Tibial artery (tissue), 4 donors: ENCODE measurements around the gene CDC23.

Experiments
- DNase-seq, 2 donors: peaks; one replicate each; pipeline ENCODE4 v3.0.0-alpha.2; 2019
- H3K27ac ChIP-seq, 2 donors: fragments of 200-600 bp; sonication (generic) in 1 of 2; 1 replicate in 1 of 2; 2 replicates in 1 of 2; pipeline ENCODE4 v1.5.1; 2018 to 2019; ENCODE audit warnings: mild to moderate bottlenecking in 1 of 2
- H3K27me3 ChIP-seq, 2 donors: fragments of 200-600 bp; sonication (generic) in 1 of 2; one replicate each; pipeline versions ENCODE4 v1.5.1 to v1.6.0; 2016 to 2019
- H3K36me3 ChIP-seq, 3 donors: fragments of 200-600 bp; sonication (generic) in 2 of 3; one replicate each; pipeline ENCODE4 v1.5.1; 2016 to 2019; ENCODE audit warnings: mild to moderate bottlenecking in 2 of 3
- H3K4me1 ChIP-seq, 4 donors: fragments of 200-600 bp; sonication (generic) in 2 of 4; 1 replicate in 3 of 4; 2 replicates in 1 of 4; pipeline ENCODE4 v1.5.1; 2016 to 2019
- H3K4me3 ChIP-seq, 2 donors: fragments of 200-600 bp; sonication (generic) in 1 of 2; 1 replicate in 1 of 2; 2 replicates in 1 of 2; pipeline ENCODE4 v1.5.1; 2018 to 2019; ENCODE audit warnings: mild to moderate bottlenecking in 2 of 2
- H3K9me3 ChIP-seq, 3 donors: fragments of 200-600 bp; sonication (generic) in 1 of 3; one replicate each; pipeline ENCODE4 v1.5.1; 2016 to 2019
- intact Hi-C: fragments of 100-400 bp; cut with DNase I; formaldehyde crosslinking; loops from one replicate; pipeline ENCODE4 v1.15.0; 2023; ENCODE audit warnings: low total_unique reads
- TF ChIP-seq, protein P1 (sequence below), 2 experiments: fragments of 200-600 bp in 1 of 2; fragments of 450-650 bp in 1 of 2; IDR thresholded peaks; one replicate each; pipeline ENCODE4 v1.5.1; 2017 to 2019; ENCODE audit warnings: antibody characterized with exemption in 2 of 2, mild to moderate bottlenecking in 1 of 2, moderate library complexity in 1 of 2

The CDC23 gene

DNA sequence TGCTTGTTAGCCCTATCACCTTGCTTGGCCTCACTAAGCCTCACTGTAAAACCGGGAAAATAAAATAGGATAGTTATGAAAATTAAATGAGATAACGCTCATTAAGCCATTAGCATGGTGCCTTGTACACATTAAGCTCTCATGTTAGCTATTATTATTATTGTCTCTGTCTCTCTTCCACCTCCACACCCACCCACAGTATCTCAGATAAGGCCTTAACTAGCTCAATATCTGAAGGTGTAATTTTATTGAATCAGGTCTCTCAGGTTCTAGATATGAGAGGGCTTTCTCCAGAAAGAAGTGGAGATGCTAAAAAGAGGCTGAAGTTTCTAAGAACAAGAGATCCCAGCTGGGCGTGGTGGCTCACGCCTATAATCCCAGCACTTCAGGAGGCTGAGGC lies 33.7 kb upstream of the CDC23 start:
- no peak for DNase-seq
- Histone ChIP-seq H3K4me3 (no peak overlapping the region), H3K27ac (no peak overlapping the region), H3K27me3 (no peaks in the 10 kb centered on the region), H3K9me3 (no peaks in the 10 kb centered on the region), H3K36me3 (no peaks in the 10 kb centered on the region), H3K4me1 (peaks cover 0 to 6% (median 3%) of the 10 kb centered on the region in 4 donors)
- TF ChIP-seq, protein P1, sequence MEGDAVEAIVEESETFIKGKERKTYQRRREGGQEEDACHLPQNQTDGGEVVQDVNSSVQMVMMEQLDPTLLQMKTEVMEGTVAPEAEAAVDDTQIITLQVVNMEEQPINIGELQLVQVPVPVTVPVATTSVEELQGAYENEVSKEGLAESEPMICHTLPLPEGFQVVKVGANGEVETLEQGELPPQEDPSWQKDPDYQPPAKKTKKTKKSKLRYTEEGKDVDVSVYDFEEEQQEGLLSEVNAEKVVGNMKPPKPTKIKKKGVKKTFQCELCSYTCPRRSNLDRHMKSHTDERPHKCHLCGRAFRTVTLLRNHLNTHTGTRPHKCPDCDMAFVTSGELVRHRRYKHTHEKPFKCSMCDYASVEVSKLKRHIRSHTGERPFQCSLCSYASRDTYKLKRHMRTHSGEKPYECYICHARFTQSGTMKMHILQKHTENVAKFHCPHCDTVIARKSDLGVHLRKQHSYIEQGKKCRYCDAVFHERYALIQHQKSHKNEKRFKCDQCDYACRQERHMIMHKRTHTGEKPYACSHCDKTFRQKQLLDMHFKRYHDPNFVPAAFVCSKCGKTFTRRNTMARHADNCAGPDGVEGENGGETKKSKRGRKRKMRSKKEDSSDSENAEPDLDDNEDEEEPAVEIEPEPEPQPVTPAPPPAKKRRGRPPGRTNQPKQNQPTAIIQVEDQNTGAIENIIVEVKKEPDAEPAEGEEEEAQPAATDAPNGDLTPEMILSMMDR (IDR thresholded peaks at IDR 0.05), result no peak
- intact Hi-C loops, result no loop called here

GRCh38 chr5:138246334-138246733 lies 33.2 kb upstream of the CDC23 start:
- Histone ChIP-seq H3K27me3 (no peaks in the 10 kb centered on the region), H3K4me1 (peaks cover 0 to 11% (median 8%) of the 10 kb centered on the region in 4 donors), H3K27ac (no peak overlapping the region), H3K36me3 (no peaks in the 10 kb centered on the region), H3K9me3 (no peaks in the 10 kb centered on the region), H3K4me3 (no peak overlapping the region)
- intact Hi-C loops, result no loop called here
- no peak for DNase-seq
- TF ChIP-seq, protein P1 (IDR thresholded peaks at IDR 0.05), result no peak

GRCh38 chr5:138245717-138246116 lies 32.6 kb upstream of the CDC23 start:
- Histone ChIP-seq H3K27me3 (no peaks in the 10 kb centered on the region), H3K9me3 (no peaks in the 10 kb centered on the region), H3K4me3 (no peak overlapping the region), H3K27ac (no peak overlapping the region), H3K36me3 (no peaks in the 10 kb centered on the region), H3K4me1 (peaks cover 0 to 12% (median 10%) of the 10 kb centered on the region in 4 donors)
- no peak for DNase-seq
- intact Hi-C loops, result no loop called here
- TF ChIP-seq, protein P1 (IDR thresholded peaks at IDR 0.05), result no peak

- Histone ChIP-seq H3K27me3 (no peaks in the 10 kb centered on the region), H3K9me3 (no peaks in the 10 kb centered on the region), H3K4me1 (peaks cover 0 to 12% (median 10%) of the 10 kb centered on the region in 4 donors), H3K36me3 (no peaks in the 10 kb centered on the region), H3K4me3 (no peak overlapping the region), H3K27ac (no peak overlapping the region)
- TF ChIP-seq, protein P1 (IDR thresholded peaks at IDR 0.05), result no peak
- intact Hi-C loops, result no loop called here
- no peak for DNase-seq
Observed at GRCh38 chr5:138243794-138244193, 30.7 kb upstream of the CDC23 start.

GRCh38 chr5:138241688-138242571 lies 28.8 kb upstream of the CDC23 start:
- Histone ChIP-seq H3K27ac (peak overlapping the region; percentile 8 to 47), H3K4me3 (peak overlapping the region; percentile 44 to 58), H3K9me3 (no peaks in the 10 kb centered on the region)

More at GRCh38 chr5:138241688-138242571, 28.8 kb upstream of the CDC23 start:
- TF ChIP-seq, protein P1 (IDR thresholded peaks at IDR 0.05), result no peak
- H3K27me3 ChIP-seq, result no peaks in the 10 kb centered on the region
- H3K4me1 ChIP-seq, result peaks cover 0 to 12% (median 10%) of the 10 kb centered on the region in 4 donors
- no peaks in the 10 kb centered on the region for H3K36me3 ChIP-seq
- peak; percentile 22 to 64 for DNase-seq
- intact Hi-C loops, result no loop called here
